ENCODE results near the gene KNDC1.

Gene KNDC1

DNA sequence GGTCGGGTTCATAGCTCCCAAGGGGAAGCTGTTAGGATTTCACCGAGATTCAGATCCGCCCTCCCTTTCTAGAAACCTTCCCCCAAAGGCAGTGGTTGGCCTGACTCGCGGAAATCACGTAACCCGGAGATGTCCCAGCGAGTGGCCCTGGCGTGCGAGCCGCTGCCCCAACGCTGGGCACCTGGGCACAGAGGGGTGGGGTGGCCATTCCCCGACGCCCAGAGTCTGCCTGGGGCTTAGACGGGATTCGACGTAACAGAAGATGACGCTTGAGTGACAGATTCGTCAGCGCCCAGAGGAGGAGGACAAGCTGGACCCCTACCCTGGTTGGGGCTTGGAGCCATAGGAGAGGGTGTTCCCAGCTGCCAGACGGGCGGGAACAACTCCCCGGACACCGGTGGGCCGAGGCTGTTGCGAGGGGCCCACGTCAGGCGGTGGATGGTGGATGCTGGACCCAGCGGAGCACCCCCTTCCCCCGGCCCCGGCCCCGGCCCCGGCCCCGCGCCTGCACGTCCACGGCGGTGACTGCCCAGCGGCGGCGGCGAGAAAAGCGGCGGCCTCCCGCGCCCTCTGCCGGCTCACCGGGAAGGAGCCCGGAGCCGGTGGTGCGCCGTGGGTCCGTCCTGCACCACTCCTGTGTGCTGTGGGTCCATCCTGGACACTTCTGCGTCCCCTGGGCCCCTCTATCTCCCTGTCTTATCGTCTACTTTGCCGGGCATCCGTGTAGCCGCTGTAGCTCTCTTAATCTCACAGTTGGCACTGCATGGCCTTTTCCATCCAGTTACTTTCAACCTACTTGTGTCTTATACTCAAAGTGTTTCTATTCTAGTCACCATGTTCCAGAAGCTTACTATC is 35.4 kb upstream of the KNDC1 start:
- peak; percentile 82 for DNase-seq (ENCODE audit: extremely low spot score)
- TF ChIP-seq LEF1 (IDR thresholded peaks at IDR 0.05; ENCODE audit: borderline replicate concordance) (no peak), BHLHE40 (IDR thresholded peaks at IDR 0.05; ENCODE audit: borderline replicate concordance) (no peak), ZNF384 (IDR thresholded peaks at IDR 0.05) (no peak), L3MBTL2 (conservative IDR thresholded peaks at IDR 0.05) (no peak), TARDBP (IDR thresholded peaks at IDR 0.05) (no peak), CTBP1 (IDR thresholded peaks at IDR 0.05; ENCODE audit: borderline replicate concordance) (no peak)
- ChIA-PET POLR2A (no interaction called here), CTCF (interaction anchor here (1.2 kb wide), 1 partner anchor 185 kb away, joined by 3 read pairs; no protein-coding TSS in a partner anchor)

DNA sequence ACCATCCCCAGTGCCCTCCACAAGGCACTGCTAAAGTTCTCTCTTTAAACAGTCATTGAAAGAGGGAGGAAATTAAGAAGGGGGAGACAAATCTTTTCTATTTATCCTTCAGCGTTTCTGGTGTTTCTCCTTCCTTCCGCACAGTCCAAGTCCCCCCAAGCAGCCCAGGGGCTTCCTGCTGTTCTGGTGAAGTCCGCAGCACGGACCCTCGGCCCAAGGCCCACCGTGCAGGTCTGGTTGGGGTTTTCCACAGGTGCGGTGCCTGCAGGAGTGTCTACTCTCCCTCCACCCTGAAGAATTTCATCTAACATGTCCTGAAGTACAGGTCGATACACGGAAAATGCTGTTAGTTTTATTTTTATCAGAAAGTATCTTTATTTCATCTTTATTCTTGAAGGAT is 34.1 kb upstream of the KNDC1 start:
- ChIA-PET CTCF (no interaction called here), POLR2A (no interaction called here)
- TF ChIP-seq TARDBP (IDR thresholded peaks at IDR 0.05) (no peak), FOXA1 (IDR thresholded peaks at IDR 0.05) (no peak), SP1 (IDR thresholded peaks at IDR 0.05) (no peak), BHLHE40 (IDR thresholded peaks at IDR 0.05; ENCODE audit: borderline replicate concordance) (no peak), NFRKB (IDR thresholded peaks at IDR 0.05) (no peak), SUZ12 (IDR thresholded peaks at IDR 0.05) (no peak), L3MBTL2 (conservative IDR thresholded peaks at IDR 0.05) (no peak), ZNF384 (IDR thresholded peaks at IDR 0.05) (no peak), FOXK2 (IDR thresholded peaks at IDR 0.05) (no peak), LEF1 (IDR thresholded peaks at IDR 0.05; ENCODE audit: borderline replicate concordance) (no peak), ELF4 (IDR thresholded peaks at IDR 0.05) (no peak), HDGF (IDR thresholded peaks at IDR 0.05; ENCODE audit: borderline replicate concordance) (no peak), CTBP1 (IDR thresholded peaks at IDR 0.05; ENCODE audit: borderline replicate concordance) (no peak), FOXM1 (IDR thresholded peaks at IDR 0.05; ENCODE audit: borderline replicate concordance) (no peak), ARNT (IDR thresholded peaks at IDR 0.05) (no peak)
- TF ChIP-seq, protein P1, sequence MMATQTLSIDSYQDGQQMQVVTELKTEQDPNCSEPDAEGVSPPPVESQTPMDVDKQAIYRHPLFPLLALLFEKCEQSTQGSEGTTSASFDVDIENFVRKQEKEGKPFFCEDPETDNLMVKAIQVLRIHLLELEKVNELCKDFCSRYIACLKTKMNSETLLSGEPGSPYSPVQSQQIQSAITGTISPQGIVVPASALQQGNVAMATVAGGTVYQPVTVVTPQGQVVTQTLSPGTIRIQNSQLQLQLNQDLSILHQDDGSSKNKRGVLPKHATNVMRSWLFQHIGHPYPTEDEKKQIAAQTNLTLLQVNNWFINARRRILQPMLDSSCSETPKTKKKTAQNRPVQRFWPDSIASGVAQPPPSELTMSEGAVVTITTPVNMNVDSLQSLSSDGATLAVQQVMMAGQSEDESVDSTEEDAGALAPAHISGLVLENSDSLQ (IDR thresholded peaks at IDR 0.05) = no peak
- no peak for DNase-seq (ENCODE audit: extremely low spot score)

DNA sequence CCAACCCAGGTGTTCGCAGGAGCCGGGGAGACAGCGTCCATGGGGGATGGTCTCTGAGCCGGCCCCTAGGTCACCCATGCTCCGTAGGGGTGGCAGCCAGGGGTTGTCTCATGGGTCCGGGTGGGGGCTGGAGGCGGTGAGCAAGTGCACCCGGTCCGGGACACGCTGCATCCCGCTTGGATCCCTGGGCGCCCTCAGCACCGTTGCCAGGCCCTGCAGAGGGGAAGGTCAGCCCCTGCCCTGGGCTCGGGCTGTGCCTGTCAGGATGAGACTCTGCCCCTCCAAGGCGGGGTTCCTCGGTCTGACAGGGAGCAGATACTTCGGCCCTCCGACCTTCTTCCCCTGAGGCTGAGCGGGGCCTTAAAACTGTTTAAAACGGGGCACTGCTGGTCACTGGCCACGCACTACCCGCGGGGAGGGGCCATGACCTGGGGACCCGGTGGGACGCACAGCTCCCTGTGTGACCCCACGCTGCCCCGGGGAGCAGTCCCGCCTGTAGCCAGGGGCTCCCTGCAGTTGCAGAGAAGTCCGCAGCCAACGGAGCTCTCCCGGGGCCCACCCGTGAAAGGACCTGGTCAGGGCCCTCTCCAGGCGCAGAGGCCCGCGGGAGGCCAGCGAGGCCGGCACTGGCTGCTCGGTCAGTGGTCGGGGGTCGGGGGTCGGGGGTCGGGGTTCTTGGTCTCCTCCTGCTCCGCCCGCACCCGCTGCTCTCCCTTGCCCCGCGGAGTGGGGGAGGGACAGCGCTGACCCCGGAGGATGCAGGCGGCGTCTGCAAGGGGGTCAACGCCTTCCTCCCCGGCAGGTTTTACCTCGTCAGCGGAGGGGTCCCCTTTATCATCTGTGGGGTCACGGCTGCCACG is 33.4 kb upstream of the KNDC1 start:
- ChIA-PET POLR2A (no interaction called here), CTCF (interaction anchor here (1.1 kb wide), 1 partner anchor 187 kb away, joined by 3 read pairs; no protein-coding TSS in a partner anchor)
- no peak for DNase-seq (ENCODE audit: extremely low spot score)
- TF ChIP-seq, protein P1 (IDR thresholded peaks at IDR 0.05) = no peak
- no peak for TF ChIP-seq FOXM1 (IDR thresholded peaks at IDR 0.05; ENCODE audit: borderline replicate concordance)
- TF ChIP-seq L3MBTL2 (conservative IDR thresholded peaks at IDR 0.05) = no peak
- TF ChIP-seq CTBP1 (IDR thresholded peaks at IDR 0.05; ENCODE audit: borderline replicate concordance) = no peak
- TF ChIP-seq HDGF (IDR thresholded peaks at IDR 0.05; ENCODE audit: borderline replicate concordance) = no peak
- TF ChIP-seq SP1 (IDR thresholded peaks at IDR 0.05) = no peak
- TF ChIP-seq LEF1 (IDR thresholded peaks at IDR 0.05; ENCODE audit: borderline replicate concordance) = no peak

DNA sequence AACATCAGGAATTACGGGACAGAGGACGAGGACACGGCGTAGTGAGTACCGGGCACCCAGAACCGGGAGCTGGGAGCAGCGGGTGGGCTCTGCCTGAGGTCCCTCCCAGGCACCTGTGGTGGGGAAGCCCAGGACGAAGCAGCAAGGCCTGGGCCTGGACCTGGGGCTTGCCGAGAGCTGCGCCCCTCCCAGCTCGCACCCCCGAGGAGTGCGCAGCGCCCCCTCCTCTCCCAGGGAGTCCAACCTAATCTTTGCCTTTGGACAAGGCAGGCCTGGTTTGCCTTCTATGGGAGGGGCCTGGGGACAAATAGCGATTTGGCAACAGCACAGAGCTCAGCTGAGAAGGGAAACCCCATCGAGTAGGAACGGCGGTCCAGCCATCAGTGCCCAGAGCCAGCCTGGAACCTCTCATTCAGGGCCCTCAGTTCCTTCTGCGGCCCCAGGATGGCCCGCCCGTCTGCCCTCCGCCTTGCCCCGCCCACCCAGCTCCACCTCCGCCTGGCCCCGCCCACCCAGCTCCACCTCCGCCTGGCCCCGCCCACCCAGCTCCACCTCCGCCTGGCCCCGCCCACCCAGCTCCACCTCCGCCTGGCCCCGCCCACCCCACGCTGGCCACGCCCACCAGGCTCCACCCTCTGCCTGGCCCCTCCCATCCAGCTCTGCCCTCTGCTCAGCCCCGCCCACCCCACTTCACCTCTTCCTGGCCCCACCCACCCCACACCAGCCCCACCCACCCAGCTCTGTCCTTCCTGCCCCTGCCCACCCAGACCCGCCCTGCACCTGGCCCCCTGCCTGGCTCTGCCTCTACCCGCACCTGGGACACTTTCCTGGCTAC is 32.5 kb upstream of the KNDC1 start:
- POLR2A ChIA-PET = no interaction called here
- CTCF ChIA-PET = interaction anchor here (1.1 kb wide), 1 partner anchor 188 kb away, joined by 3 read pairs; no protein-coding TSS in a partner anchor
- TF ChIP-seq CTBP1 (IDR thresholded peaks at IDR 0.05; ENCODE audit: borderline replicate concordance) (no peak), TARDBP (IDR thresholded peaks at IDR 0.05) (no peak), FOXM1 (IDR thresholded peaks at IDR 0.05; ENCODE audit: borderline replicate concordance) (no peak), FOXK2 (IDR thresholded peaks at IDR 0.05) (no peak), LEF1 (IDR thresholded peaks at IDR 0.05; ENCODE audit: borderline replicate concordance) (no peak), NFRKB (IDR thresholded peaks at IDR 0.05) (no peak), ZNF384 (IDR thresholded peaks at IDR 0.05) (no peak), ARNT (IDR thresholded peaks at IDR 0.05) (no peak), L3MBTL2 (conservative IDR thresholded peaks at IDR 0.05) (no peak), FOXA1 (IDR thresholded peaks at IDR 0.05) (no peak), ELF4 (IDR thresholded peaks at IDR 0.05) (no peak), SP1 (IDR thresholded peaks at IDR 0.05) (no peak), SUZ12 (IDR thresholded peaks at IDR 0.05) (no peak)
- TF ChIP-seq, protein P1 (IDR thresholded peaks at IDR 0.05) = no peak
- peak; percentile 91 for DNase-seq (ENCODE audit: extremely low spot score)

Measured in HEK293T (cell line).